DND-41 (cell line): ENCODE data around the gene TIMM8A.

Source experiments
- ATAC-seq: fragments of 200-7000 bp; cut with Tn5 transposase; 3 replicates; pipeline ENCODE4 v1.9.1; 2021; ENCODE audit warnings: low read depth; ENCODE audit not compliant: insufficient read depth
- DNase-seq: peaks from one replicate; pipeline ENCODE4 v3.0.0-alpha.2; 2020
- H2AFZ ChIP-seq: 2 replicates; pipeline ENCODE4 v1.6.0; 2012; ENCODE audit warnings: low read depth, low read length
- H3K27ac ChIP-seq: 2 replicates; pipeline ENCODE4 v1.5.1; 2012; ENCODE audit warnings: low read length, inconsistent platforms
- H3K27me3 ChIP-seq: fragments of 200-600 bp; sonication (generic); 2 replicates; pipeline ENCODE4 v1.6.0; 2012; ENCODE audit warnings: low read length, mild to moderate bottlenecking, inconsistent platforms; ENCODE audit not compliant: insufficient read depth, poor library complexity
- H3K36me3 ChIP-seq: 2 replicates; pipeline ENCODE4 v1.5.1; 2012; ENCODE audit warnings: low read length, inconsistent platforms; ENCODE audit not compliant: insufficient read depth
- H3K4me1 ChIP-seq: 2 replicates; pipeline ENCODE4 v1.5.1; 2012; ENCODE audit warnings: mild to moderate bottlenecking, low read length; ENCODE audit not compliant: insufficient read depth
- H3K4me2 ChIP-seq: 2 replicates; pipeline ENCODE4 v1.6.0; 2012; ENCODE audit warnings: mild to moderate bottlenecking, moderate library complexity, low read length, inconsistent platforms; ENCODE audit not compliant: insufficient read depth
- H3K4me3 ChIP-seq, 2 experiments: fragments of 200-600 bp in 1 of 2; shearing (Covaris generic) in 1 of 2; 2 replicates each; pipeline ENCODE4 v1.5.1; 2012 to 2016; ENCODE audit warnings: inconsistent platforms in 2 of 2, low read length in 2 of 2, mild to moderate bottlenecking in 2 of 2, low read depth in 1 of 2, moderate library complexity in 1 of 2
- H3K79me2 ChIP-seq: 2 replicates; pipeline ENCODE4 v1.6.0; 2012; ENCODE audit warnings: low read length, inconsistent platforms; ENCODE audit not compliant: insufficient read depth
- H3K9ac ChIP-seq: 2 replicates; pipeline ENCODE4 v1.6.0; 2012; ENCODE audit warnings: low read depth, mild to moderate bottlenecking, inconsistent platforms, low read length, moderate library complexity
- H3K9me3 ChIP-seq: 2 replicates; pipeline ENCODE4 v1.5.1; 2012; ENCODE audit warnings: low read length, moderate library complexity, mild to moderate bottlenecking, inconsistent platforms; ENCODE audit not compliant: insufficient read depth, severe bottlenecking
- H4K20me1 ChIP-seq: 2 replicates; pipeline ENCODE4 v1.6.0; 2012; ENCODE audit warnings: low read length; ENCODE audit not compliant: insufficient read depth
- EZH2 ChIP-seq: IDR thresholded peaks from 3 replicates; pipeline ENCODE4 v1.6.1; 2012; ENCODE audit warnings: borderline replicate concordance, low read depth, mild to moderate bottlenecking, moderate library complexity, low read length, inconsistent platforms; ENCODE audit not compliant: severe bottlenecking
- TF ChIP-seq, protein P1 (sequence below): IDR thresholded peaks from 2 replicates; pipeline ENCODE4 v1.5.1; 2012; ENCODE audit warnings: borderline replicate concordance, low read length, moderate library complexity, mild to moderate bottlenecking; ENCODE audit not compliant: poor library complexity, severe bottlenecking; ENCODE audit errors: extremely low read depth

TIMM8A gene

DNA sequence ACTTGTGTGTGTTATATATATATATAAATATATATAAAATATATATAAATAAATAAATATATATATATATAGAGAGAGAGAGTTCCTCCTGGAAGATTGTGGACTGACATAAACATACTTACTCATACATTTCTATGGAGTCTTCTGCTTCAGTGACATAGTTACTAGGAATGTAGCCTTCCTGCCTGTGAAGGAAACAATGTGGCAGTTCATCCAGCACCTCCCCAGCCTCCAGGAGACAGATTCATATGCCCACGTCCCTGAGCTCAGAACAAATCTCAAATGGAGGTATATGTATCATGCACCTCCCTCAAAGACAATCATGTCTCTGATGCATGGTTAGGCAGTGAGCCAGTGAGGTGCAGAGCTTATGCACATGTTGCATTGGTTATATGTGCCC is 11.4 kb upstream of the TIMM8A start:
- no peaks in the 10 kb centered on the region for H4K20me1 ChIP-seq
- TF ChIP-seq, protein P1, sequence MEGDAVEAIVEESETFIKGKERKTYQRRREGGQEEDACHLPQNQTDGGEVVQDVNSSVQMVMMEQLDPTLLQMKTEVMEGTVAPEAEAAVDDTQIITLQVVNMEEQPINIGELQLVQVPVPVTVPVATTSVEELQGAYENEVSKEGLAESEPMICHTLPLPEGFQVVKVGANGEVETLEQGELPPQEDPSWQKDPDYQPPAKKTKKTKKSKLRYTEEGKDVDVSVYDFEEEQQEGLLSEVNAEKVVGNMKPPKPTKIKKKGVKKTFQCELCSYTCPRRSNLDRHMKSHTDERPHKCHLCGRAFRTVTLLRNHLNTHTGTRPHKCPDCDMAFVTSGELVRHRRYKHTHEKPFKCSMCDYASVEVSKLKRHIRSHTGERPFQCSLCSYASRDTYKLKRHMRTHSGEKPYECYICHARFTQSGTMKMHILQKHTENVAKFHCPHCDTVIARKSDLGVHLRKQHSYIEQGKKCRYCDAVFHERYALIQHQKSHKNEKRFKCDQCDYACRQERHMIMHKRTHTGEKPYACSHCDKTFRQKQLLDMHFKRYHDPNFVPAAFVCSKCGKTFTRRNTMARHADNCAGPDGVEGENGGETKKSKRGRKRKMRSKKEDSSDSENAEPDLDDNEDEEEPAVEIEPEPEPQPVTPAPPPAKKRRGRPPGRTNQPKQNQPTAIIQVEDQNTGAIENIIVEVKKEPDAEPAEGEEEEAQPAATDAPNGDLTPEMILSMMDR = no peak
- TF ChIP-seq EZH2 = no peak
- ATAC-seq (no peak), DNase-seq (no peak)
- no peaks in the 10 kb centered on the region for H3K79me2 ChIP-seq
- H3K36me3 ChIP-seq = no peaks in the 10 kb centered on the region
- no peaks in the 10 kb centered on the region for H3K27me3 ChIP-seq
- H3K4me1 ChIP-seq = no peaks in the 10 kb centered on the region
- no peak overlapping the region for H3K4me2 ChIP-seq
- no peak overlapping the region for H3K9ac ChIP-seq
- H3K4me3 ChIP-seq = no peak overlapping the region
- no peak overlapping the region for H2AFZ ChIP-seq
- no peak overlapping the region for H3K27ac ChIP-seq
- no peaks in the 10 kb centered on the region for H3K9me3 ChIP-seq

DNA sequence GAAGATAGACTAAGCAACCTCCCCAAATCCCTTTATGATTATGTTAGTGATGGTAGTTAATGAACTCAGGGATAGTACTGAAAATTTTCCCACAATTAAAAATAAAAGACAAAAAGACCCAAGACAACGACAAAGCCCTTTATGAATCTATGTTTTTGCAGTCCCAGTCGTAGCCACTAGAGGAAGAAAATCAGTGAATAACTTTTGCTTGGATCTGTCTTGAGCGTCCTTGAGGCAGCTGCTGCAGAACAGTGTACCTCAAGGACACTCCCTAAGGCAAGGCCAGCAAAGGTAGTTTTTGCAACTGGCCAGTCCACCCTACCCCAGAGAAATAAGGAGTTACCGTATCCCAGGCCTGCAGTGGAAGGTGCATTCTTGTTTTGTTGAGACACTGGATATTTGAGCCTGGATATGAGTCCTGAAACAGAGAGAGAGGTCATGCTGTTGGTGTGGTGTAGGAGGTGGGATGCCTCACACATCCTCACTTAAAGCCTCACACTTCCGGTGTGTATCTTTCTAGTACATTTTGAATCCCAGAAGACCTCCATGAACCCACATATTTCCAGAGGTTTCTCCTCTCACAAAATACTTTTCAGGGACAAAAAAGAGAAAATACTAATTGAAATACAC is 8.7 kb upstream of the TIMM8A start:
- H3K4me3 ChIP-seq = no peak overlapping the region
- no peaks in the 10 kb centered on the region for H3K79me2 ChIP-seq
- H3K36me3 ChIP-seq = no peaks in the 10 kb centered on the region
- no peaks in the 10 kb centered on the region for H3K27me3 ChIP-seq
- H3K9me3 ChIP-seq = no peaks in the 10 kb centered on the region
- H2AFZ ChIP-seq = no peak overlapping the region
- H3K27ac ChIP-seq = no peak overlapping the region
- H3K9ac ChIP-seq = no peak overlapping the region
- no peaks in the 10 kb centered on the region for H3K4me1 ChIP-seq
- TF ChIP-seq, protein P1 = peak; percentile 36
- no peak for TF ChIP-seq EZH2
- H4K20me1 ChIP-seq = no peaks in the 10 kb centered on the region
- peak; percentile 53; the same call in 2 of the 3 replicates for ATAC-seq
- no peak for DNase-seq
- H3K4me2 ChIP-seq = no peak overlapping the region

DNA sequence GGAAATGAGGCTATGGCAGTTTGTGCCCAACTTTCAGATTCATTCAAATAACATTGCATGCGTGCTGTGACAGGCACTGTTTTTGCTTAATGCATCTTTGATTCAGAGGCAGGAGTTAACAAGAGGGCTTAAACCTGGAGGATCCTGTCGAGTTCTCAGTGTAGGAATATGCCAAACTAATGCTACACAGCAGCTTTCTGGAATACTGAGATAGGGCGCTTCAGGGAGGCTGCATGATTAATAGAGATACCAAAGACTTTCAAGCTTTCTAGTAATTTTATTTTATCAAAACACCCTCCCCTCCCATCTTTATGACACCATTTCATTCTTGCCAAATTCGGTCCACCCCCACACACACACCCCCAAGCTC is 636 bp upstream of the TIMM8A start:
- Histone ChIP-seq H3K9ac (peak overlapping the region; percentile 64), H3K27ac (peak overlapping the region; percentile 87), H3K36me3 (0 out of 2 replicates have a peak, but pooled peaks cover 8% of the 10 kb centered on the region), H3K27me3 (no peaks in the 10 kb centered on the region), H3K79me2 (peaks cover 32% of the 10 kb centered on the region), H4K20me1 (no peaks in the 10 kb centered on the region), H2AFZ (peak overlapping the region; percentile 90), H3K4me3 (peak overlapping the region; percentile 69 to 91), H3K4me1 (peaks cover 24% of the 10 kb centered on the region), H3K9me3 (no peaks in the 10 kb centered on the region), H3K4me2 (peak overlapping the region; percentile 82)
- DNase-seq (no peak), ATAC-seq (no peak)
- TF ChIP-seq EZH2 = no peak
- TF ChIP-seq, protein P1 = no peak
